ENCODE measurements around the gene PRR7.

- TF ChIP-seq POLR2A (IDR thresholded peaks at IDR 0.05) = no peak
- no peak for TF ChIP-seq CTCF (IDR thresholded peaks at IDR 0.05)
Observed at GRCh38 chr5:177429248-177430040, 17.2 kb upstream of the PRR7 start.

All from thyroid gland (tissue), 4 donors.